HCT116 (cell line): Measurements from ENCODE around the gene MST1R. TPM values are rescaled to one million over a fixed set of nuclear protein-coding genes. Genes with fewer than 3 reads are reported as not detected.

ENCODE experiments used
- ATAC-seq: fragments of 200-7000 bp; cut with Tn5 transposase; 2 replicates; pipeline ENCODE4 v1.9.1; 2020; ENCODE audit warnings: mild to moderate bottlenecking, moderate library complexity
- BruUV-seq: library from RNA; stranded (reverse); fragments of 400-500 nt; replicated peaks from 2 replicates; lab custom pipeline; 2021; lab: Mats Ljungman, UMichigan
- CTCF ChIA-PET: fragments of 300-600 bp; sonication (Branson Sonifier 250); formaldehyde crosslinking; loops from one replicate; lab custom pipeline; 2021; ENCODE audit warnings: antibody characterized with exemption; lab: Charles Lee
- POLR2A ChIA-PET: fragments of 300-600, 350-600 bp; sonication (Branson Sonifier 250); formaldehyde crosslinking; loops from one replicate; lab custom pipeline; 2021; ENCODE audit warnings: antibody characterized with exemption; lab: Charles Lee
- RAD21 ChIA-PET, 2 experiments: fragments of 300-600 bp; sonication (Branson Sonifier 250); formaldehyde crosslinking; loops; one replicate each; lab custom pipeline; 2023; ENCODE audit warnings: low total read pairs in 2 of 2; ENCODE audit not compliant: uncharacterized antibody in 2 of 2, unreplicated experiment in 2 of 2, low non-redundant PET in 1 of 2; lab: Charles Lee
- DNase-seq: peaks from one replicate; pipeline ENCODE4 v3.0.0-alpha.2; 2010; ENCODE audit warnings: low read depth, low spot score
- H2AFZ ChIP-seq: fragments of 200-600 bp; shearing (Covaris generic), sonication (generic); 2 replicates; pipeline ENCODE4 v1.6.1; 2017; ENCODE audit warnings: low read depth, mixed run types, mixed read lengths, antibody characterized with exemption, low read length; ENCODE audit not compliant: poor library complexity, severe bottlenecking
- H3K27ac ChIP-seq: 2 replicates; pipeline ENCODE4 v1.5.1; 2012; ENCODE audit warnings: low read depth, low read length
- H3K27me3 ChIP-seq: fragments of 200-600 bp; sonication (generic); 2 replicates; pipeline ENCODE4 v1.6.1; 2016; ENCODE audit warnings: mixed run types, low read length, mixed read lengths; ENCODE audit not compliant: insufficient read depth
- H3K36me3 ChIP-seq, 2 experiments: fragments of 200-500 bp in 1 of 2; fragments of 200-600 bp in 1 of 2; sonication (Bioruptor generic) in 1 of 2; sonication (generic) in 1 of 2; 2 replicates each; pipeline versions ENCODE4 v1.5.1 to v1.6.1; 2014 to 2016; ENCODE audit warnings: low read length in 2 of 2, inconsistent platforms in 1 of 2, mixed read lengths in 1 of 2, mixed run types in 1 of 2; ENCODE audit not compliant: insufficient read depth in 2 of 2, control insufficient read depth in 1 of 2
- H3K4me1 ChIP-seq, 2 experiments: fragments of 200-600 bp in 1 of 2; sonication (generic) in 1 of 2; 2 replicates each; pipeline versions ENCODE4 v1.5.1 to v1.6.1; 2012 to 2017; ENCODE audit warnings: low read length in 2 of 2, inconsistent platforms in 1 of 2, mild to moderate bottlenecking in 1 of 2, mixed read lengths in 1 of 2, mixed run types in 1 of 2, moderate library complexity in 1 of 2; ENCODE audit not compliant: insufficient read depth in 2 of 2, control insufficient read depth in 1 of 2
- H3K4me2 ChIP-seq: fragments of 200-600 bp; sonication (generic); 2 replicates; pipeline ENCODE4 v1.6.1; 2017; ENCODE audit warnings: mixed run types, low read length, mixed read lengths
- H3K4me3 ChIP-seq, 2 experiments: fragments of 200-600 bp in 1 of 2; sonication (generic) in 1 of 2; replicated peaks in 1 of 2; 2 replicates each; pipeline ENCODE4 v1.5.1; 2011 to 2016; ENCODE audit warnings: low read length in 2 of 2, control low read depth in 1 of 2, low read depth in 1 of 2, mild to moderate bottlenecking in 1 of 2, mixed read lengths in 1 of 2, mixed run types in 1 of 2
- H3K79me2 ChIP-seq: fragments of 200-600 bp; sonication (generic); 2 replicates; pipeline ENCODE4 v1.6.1; 2017; ENCODE audit warnings: mild to moderate bottlenecking, mixed run types, low read length, moderate library complexity, mixed read lengths; ENCODE audit not compliant: insufficient read depth
- H3K9ac ChIP-seq: fragments of 200-600 bp; sonication (generic); 2 replicates; pipeline ENCODE4 v1.6.1; 2016; ENCODE audit warnings: low read length, mixed read lengths
- H3K9me2 ChIP-seq: fragments of 200-600 bp; sonication (generic), shearing (Covaris generic); 2 replicates; pipeline ENCODE4 v1.6.1; 2017; ENCODE audit warnings: mixed run types, mild to moderate bottlenecking, moderate library complexity; ENCODE audit not compliant: insufficient read depth
- H3K9me3 ChIP-seq, 2 experiments: fragments of 200-500 bp in 1 of 2; fragments of 200-600 bp in 1 of 2; sonication (Bioruptor generic) in 1 of 2; sonication (generic) in 1 of 2; 2 replicates each; pipeline ENCODE4 v1.6.1; 2014 to 2017; ENCODE audit warnings: low read length in 2 of 2, mixed read lengths in 2 of 2, inconsistent platforms in 1 of 2, low read depth in 1 of 2, mild to moderate bottlenecking in 1 of 2, mixed run types in 1 of 2, moderate library complexity in 1 of 2; ENCODE audit not compliant: control insufficient read depth in 1 of 2, insufficient read depth in 1 of 2
- H4K20me1 ChIP-seq: fragments of 200-600 bp; sonication (generic), shearing (Covaris generic); 2 replicates; pipeline ENCODE4 v1.6.1; 2017; ENCODE audit warnings: mixed run types, mild to moderate bottlenecking, moderate library complexity; ENCODE audit not compliant: insufficient read depth
- CEBPB ChIP-seq: IDR thresholded peaks from 2 replicates; pipeline ENCODE4 v1.6.1; 2012; ENCODE audit warnings: low read depth
- ELF1 ChIP-seq: IDR thresholded peaks from 2 replicates; pipeline ENCODE4 v1.6.1; 2012; ENCODE audit warnings: low read depth, borderline replicate concordance
- FOSL1 ChIP-seq: IDR thresholded peaks from 2 replicates; pipeline ENCODE4 v1.6.1; 2012; ENCODE audit warnings: low read depth
- POLR2AphosphoS5 ChIP-seq: IDR thresholded peaks from 2 replicates; pipeline ENCODE4 v1.6.1; 2011; ENCODE audit warnings: mild to moderate bottlenecking, low read depth, low read length, moderate library complexity
- SIN3A ChIP-seq: IDR thresholded peaks from 2 replicates; pipeline ENCODE4 v1.6.1; 2012; ENCODE audit warnings: low read depth
- TCF7L2 ChIP-seq: IDR thresholded peaks from 2 replicates; pipeline ENCODE4 v1.7.0; 2011; ENCODE audit warnings: borderline replicate concordance, inconsistent platforms; ENCODE audit not compliant: insufficient read depth, insufficient read length; ENCODE audit errors: extremely low read depth
- intact Hi-C: fragments of 100-400 bp; cut with micrococcal nuclease; formaldehyde crosslinking; loops from 2 replicates; pipeline ENCODE4 v1.10.0; 2022
- total RNA-seq: library from RNA; stranded (reverse); gene quantifications from one replicate; pipeline ENCODE4 v1.2.1, GENCODE V29; 2021; ENCODE audit not compliant: unreplicated experiment

MST1R gene
- total RNA-seq, 1 experiment from 2014 or later = 113 TPM

DNA sequence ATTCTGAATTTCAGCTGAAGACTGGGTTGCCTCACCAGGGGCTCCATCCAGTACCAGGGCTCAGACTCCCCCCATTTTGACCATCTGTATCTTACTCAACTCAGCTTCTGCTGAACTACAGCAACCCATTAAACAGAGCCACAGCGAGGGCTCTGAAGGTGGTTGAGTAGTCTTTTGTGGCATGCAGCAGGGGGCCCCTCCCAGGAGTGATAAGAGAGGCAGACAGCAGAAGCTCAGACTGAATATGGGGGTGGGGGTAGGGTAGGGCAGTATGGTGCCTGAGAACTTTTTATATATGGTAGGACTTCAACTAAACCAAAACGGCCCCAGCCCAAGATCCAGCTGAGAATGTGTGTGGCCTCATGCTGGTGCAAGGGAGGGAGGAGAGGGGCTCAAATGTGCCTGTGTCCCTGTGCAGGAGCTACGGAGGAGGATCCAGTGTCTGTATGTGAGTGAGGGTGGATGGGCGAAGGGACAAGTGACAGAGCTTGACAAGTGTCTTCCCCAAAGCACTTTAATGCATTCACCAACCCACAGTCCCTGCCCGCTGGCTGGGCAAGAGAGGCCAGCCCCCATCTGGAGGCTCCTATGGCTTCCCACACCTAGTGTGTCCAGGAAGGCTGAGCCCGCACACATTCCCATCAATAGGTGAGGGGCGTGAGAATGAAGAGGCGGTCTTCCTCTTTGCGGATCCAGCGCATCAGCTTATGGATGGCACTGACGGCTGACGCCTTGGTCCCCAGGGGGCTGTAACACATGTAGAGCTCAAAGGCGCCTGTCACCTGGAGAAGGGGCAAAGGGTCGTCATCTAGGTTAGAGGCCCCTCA is 4.9 kb upstream of the MST1R start:
- peaks cover 15% of the 10 kb centered on the region for H3K79me2 ChIP-seq
- H3K4me2 ChIP-seq = no peak overlapping the region
- 0 out of 4 replicates have a peak, but pooled peaks cover 0 to 6% of the 10 kb centered on the region in 2 experiments for H3K36me3 ChIP-seq
- no peaks in the 10 kb centered on the region for H3K9me2 ChIP-seq
- POLR2A ChIA-PET = interaction anchor here (1.6 kb wide), 1 partner anchor 16 kb away, joined by 7 read pairs; no protein-coding TSS in a partner anchor
- H3K4me3 ChIP-seq = no peak overlapping the region
- H3K9me3 ChIP-seq = no peaks in the 10 kb centered on the region
- RAD21 ChIA-PET = interaction anchor here in 1 of 2 experiments (0.6 kb wide), 1 partner anchor 404 kb away, joined by 4 read pairs; no protein-coding TSS in a partner anchor
- no peak overlapping the region for H3K27ac ChIP-seq
- intact Hi-C loops = no loop called here
- no peaks in the 10 kb centered on the region for H4K20me1 ChIP-seq
- no TSS peak for BruUV-seq
- CTCF ChIA-PET = no interaction called here
- H2AFZ ChIP-seq = no peak overlapping the region
- H3K27me3 ChIP-seq = no peaks in the 10 kb centered on the region
- TF ChIP-seq FOSL1 = no peak
- no peak for TF ChIP-seq CEBPB
- TF ChIP-seq SIN3A = no peak
- no peak for TF ChIP-seq ELF1
- TF ChIP-seq POLR2AphosphoS5 = no peak
- no peak for TF ChIP-seq TCF7L2
- H3K9ac ChIP-seq = no peak overlapping the region
- DNase-seq (no peak), ATAC-seq (no peak)
- H3K4me1 ChIP-seq = peaks cover 24 to 30% of the 10 kb centered on the region in 2 experiments
